IgD-negative memory B cell (primary cell): Measurements from ENCODE around the gene GATC. TPM values are rescaled to one million over a fixed set of nuclear protein-coding genes. Genes with fewer than 3 reads are reported as not detected.

Source experiments
- H3K27ac Mint-ChIP-seq, 3 donors: one replicate each; pipeline ENCODE4 v1.8.0; 2020 to 2022; ENCODE audit warnings: mild to moderate bottlenecking in 3 of 3, mixed read lengths in 3 of 3, moderate library complexity in 1 of 3
- H3K27me3 Mint-ChIP-seq: one replicate; pipeline ENCODE4 v1.8.0; 2021; ENCODE audit warnings: mixed read lengths
- H3K36me3 Mint-ChIP-seq: one replicate; pipeline ENCODE4 v1.8.0; 2020; ENCODE audit warnings: mild to moderate bottlenecking, mixed read lengths
- H3K4me1 Mint-ChIP-seq, 3 donors: one replicate each; pipeline ENCODE4 v1.8.0; 2020 to 2022; ENCODE audit warnings: mixed read lengths in 3 of 3, mild to moderate bottlenecking in 1 of 3
- H3K4me3 Mint-ChIP-seq, 4 donors: one replicate each; pipeline ENCODE4 v1.8.0; 2020 to 2022; ENCODE audit warnings: mild to moderate bottlenecking in 4 of 4, mixed read lengths in 4 of 4, moderate library complexity in 3 of 4
- H3K9me3 Mint-ChIP-seq, 3 donors: one replicate each; pipeline ENCODE4 v1.8.0; 2020 to 2021; ENCODE audit warnings: mixed read lengths in 3 of 3, mild to moderate bottlenecking in 1 of 3
- polyA plus RNA-seq: library from polyadenylated mRNA; unstranded; fragments of 300-500 nt; fragmentation: Illumina TruSeq; gene quantifications from one replicate; pipeline ENCODE4 v1.2.3, GENCODE V29; 2021

The GATC gene
- polyA plus RNA-seq, 1 donor from 2014 or later = 23.0 TPM

DNA sequence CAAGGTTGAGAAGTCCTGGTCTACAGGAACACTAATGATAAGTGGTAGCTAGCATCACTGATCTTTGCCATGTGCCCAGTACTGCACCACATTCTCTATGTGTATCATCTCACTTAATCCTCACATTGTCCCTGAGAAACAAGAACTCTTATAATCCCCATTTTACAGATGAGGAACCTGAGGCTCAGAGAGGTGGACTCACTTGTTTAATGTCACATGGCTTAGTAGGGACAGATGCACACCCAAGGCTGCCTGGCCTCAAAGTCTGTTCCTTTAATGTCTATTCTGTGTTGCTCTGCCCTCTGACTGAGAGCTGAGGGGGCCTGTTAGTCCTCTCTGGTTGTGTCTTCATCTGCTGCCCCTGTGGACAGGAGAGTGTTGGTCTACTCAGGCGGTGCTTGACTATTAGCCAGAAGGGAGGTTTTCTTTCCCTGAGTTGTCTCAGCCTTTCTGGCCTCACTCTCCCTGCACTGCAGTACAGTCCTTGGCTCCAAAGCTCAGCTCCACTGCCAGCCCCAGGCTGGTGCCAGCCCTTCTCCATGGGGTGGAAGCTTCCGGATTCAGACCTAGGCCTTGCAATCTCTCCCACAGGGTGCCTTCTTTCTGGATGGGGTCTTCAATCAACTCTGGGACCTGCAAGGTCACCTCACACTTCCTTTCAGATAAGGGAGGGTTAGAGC is 44.7 kb downstream of the GATC start:
- Mint-ChIP-seq H3K4me1 (peaks cover 8 to 11% (median 9%) of the 10 kb centered on the region in 3 donors), H3K36me3 (peaks cover 2% of the 10 kb centered on the region), H3K27ac (no peak overlapping the region), H3K9me3 (no peaks in the 10 kb centered on the region), H3K4me3 (no peak overlapping the region), H3K27me3 (no peaks in the 10 kb centered on the region)

DNA sequence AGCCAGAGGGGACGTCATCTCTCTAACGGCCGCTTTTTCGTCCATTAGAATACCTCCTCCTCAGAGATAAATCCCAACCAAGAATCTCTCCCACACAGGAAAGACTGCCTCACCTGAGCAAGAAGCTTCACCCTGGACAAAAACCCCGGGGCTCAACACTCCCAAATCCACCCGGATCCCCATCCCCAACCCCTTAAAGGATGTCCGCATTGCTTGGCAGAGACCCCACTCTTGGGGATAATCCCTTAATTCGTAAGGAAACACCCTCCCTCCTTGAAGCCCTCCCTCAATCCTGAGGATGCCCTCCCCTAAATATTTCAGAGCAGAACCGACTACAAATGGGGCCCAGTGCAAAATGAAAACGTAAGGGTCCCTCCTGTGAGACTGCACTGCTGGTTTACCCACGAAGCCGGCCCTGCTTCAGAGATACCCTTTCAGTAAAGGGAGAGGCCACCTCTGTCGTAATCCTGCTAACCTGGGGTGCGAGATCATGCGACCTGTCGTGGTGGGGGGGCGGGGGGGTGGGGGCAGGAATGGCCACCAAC is 49.0 kb downstream of the GATC start:
- no peaks in the 10 kb centered on the region for H3K9me3 Mint-ChIP-seq
- H3K27me3 Mint-ChIP-seq = no peaks in the 10 kb centered on the region
- peaks cover 4% of the 10 kb centered on the region for H3K36me3 Mint-ChIP-seq
- H3K27ac Mint-ChIP-seq = peak overlapping the region; percentile 81 to 95 (median 86)
- peak overlapping the region; percentile 91 to 99 (median 94) for H3K4me3 Mint-ChIP-seq
- H3K4me1 Mint-ChIP-seq = peaks cover 18 to 26% (median 22%) of the 10 kb centered on the region in 3 donors

DNA sequence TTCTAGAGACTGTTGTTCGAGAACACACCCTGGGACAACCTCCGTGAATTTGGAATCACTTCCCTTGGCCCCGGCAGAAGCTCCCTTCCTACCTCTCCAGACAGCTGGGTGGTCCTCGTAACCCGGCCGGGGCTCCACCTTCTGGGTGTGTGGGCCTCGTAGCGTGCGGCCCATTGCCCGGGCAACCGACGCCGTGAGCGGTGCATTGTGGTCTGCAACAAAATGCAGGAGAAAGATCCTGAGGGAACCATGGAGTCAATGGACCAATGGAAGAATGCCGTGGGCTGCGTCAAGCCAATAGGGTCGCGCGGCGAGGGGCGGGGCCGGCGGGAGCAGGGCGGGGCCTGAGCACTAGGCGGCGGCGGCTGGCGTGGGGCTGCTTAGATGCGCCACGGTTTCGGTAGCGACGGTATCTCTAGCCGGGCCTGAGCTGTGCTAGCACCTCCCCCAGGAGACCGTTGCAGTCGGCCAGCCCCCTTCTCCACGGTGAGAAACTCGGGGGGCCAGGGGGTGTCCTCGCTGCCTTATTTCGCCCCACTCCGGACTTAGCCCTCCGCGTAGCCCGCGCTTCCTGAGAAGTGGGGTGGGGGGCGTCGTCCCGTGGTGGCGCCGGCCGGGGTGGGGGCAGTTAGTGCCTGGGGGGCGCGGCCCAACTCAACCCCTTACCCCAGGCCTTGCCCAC is 49.6 kb downstream of the GATC start, which contains the start of gene DYNLL1:
DYNLL1 (plus strand) TSS at position 383 of the 682 bp plus-strand sequence. CDS start 309 bp downstream, outside the sequence.
- Mint-ChIP-seq H3K4me1 (peaks cover 18 to 26% (median 22%) of the 10 kb centered on the region in 3 donors), H3K4me3 (peak within 1 kb of the TSS; percentile 91 to 99 (median 94)), H3K27me3 (no peaks in the 10 kb centered on the region)

DNA sequence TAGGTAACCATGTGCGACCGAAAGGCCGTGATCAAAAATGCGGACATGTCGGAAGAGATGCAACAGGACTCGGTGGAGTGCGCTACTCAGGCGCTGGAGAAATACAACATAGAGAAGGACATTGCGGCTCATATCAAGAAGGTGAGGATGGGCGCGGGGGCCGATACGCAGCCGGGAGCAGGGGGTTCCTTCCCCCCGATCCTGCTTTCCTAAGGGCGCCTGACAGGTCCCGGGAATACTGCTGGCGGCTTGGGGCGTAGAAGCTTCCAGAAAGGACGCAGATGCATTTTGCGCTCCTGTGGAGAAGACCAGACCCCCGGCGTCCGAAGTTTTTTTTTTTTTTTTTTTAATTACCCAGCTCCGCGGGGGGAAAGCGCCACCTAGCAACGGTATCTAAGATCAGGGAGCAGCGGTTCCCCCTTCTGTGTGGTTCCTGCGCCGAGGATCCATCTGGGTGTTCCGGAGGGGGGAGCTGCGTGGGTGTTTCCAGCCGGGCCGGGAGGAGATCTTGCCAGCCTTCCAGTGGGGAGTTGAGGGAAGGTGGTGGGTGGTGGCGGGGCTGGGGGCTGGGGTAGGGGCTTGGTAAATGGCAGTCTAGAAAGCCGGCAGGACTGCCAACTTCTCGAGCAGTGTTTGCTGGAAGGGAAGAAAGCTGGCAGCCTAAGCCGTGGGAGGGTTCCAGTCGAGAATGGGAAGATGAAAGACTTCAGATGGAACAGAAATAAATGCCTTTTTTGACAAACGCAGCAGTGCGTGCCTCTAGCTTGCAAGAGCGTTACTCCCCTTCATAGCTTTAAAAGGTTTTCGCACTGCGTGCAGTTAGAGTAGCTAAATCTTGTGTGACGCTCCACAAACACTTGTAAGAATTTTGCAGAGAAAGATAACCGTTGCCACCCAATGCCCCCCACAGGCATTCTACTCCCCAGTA is 50.4 kb downstream of the GATC start:
- peaks cover 18 to 26% (median 22%) of the 10 kb centered on the region in 3 donors for H3K4me1 Mint-ChIP-seq
- peaks cover 4% of the 10 kb centered on the region for H3K36me3 Mint-ChIP-seq
- H3K27ac Mint-ChIP-seq = peak overlapping the region; percentile 86 to 95 (median 92)
- no peaks in the 10 kb centered on the region for H3K9me3 Mint-ChIP-seq
- H3K27me3 Mint-ChIP-seq = no peaks in the 10 kb centered on the region
- peak overlapping the region; percentile 91 to 99 (median 94) for H3K4me3 Mint-ChIP-seq

More for the DNA sequence above, 49.6 kb downstream of the GATC start, which contains the start of gene DYNLL1:
- Mint-ChIP-seq H3K27ac (peak within 1 kb of the TSS; percentile 86 to 95 (median 92)), H3K9me3 (no peaks in the 10 kb centered on the region), H3K36me3 (peaks cover 4% of the 10 kb centered on the region)

DNA sequence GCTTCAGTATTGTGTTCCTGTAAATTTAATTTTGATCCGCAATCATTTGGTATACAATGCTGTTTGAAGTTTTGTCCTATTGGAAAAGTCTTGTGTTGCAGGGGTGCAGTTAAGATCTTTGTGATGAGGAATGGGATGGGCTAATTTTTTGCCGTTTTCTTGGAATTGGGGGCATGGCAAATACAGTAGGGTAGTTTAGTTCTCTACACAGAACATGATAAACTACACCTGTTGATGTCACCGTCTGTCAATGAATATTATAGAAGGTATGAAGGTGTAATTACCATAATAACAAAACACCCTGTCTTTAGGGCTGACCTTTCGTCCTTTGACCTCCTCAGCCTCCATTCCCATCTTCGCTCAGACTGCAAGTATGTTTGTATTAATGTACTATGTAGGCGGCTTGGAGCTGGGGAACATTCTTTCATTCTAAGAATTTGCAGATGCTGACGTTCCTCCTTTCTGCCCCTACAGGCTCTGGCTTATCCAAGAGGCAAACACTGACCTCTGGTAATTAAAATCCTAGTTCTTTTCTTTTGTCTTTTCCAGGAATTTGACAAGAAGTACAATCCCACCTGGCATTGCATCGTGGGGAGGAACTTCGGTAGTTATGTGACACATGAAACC is 51.4 kb downstream of the GATC start:
- peaks cover 4% of the 10 kb centered on the region for H3K36me3 Mint-ChIP-seq
- H3K27me3 Mint-ChIP-seq = no peaks in the 10 kb centered on the region
- H3K4me3 Mint-ChIP-seq = peak overlapping the region; percentile 91 to 99 (median 94)
- H3K27ac Mint-ChIP-seq = peak overlapping the region; percentile 59 to 86 (median 64)
- H3K9me3 Mint-ChIP-seq = no peaks in the 10 kb centered on the region
- peaks cover 18 to 26% (median 22%) of the 10 kb centered on the region in 3 donors for H3K4me1 Mint-ChIP-seq

DNA sequence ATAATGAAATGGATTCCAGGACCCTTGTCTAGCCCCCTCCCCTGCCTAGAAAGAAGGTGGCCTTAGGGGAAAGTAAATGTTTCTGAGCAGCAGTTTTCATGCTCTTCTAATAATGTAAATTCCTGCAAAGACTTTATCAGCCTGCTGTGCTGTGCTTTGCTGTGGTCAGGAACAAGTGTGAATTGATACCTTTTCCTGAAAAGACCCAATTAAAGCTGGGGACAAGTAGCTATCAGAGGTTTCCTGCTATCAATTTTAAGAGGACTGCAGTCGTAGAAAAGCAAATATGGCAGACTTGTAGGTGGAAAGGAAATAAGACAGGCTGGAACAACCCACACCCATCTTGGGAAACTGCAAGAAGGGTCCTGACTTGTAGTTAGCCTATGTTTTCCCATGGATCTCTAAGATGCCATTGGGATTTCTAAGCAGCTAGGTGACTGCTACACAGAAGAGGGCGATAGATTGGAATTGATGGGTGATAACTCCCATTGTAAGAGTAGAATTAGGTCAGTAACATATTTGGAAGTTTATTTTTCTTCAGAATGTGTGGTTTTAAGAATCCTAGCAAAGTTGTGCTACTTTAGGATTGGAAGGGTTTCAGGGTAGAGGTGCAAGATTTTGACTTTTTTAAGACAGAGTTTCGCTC is 52.7 kb downstream of the GATC start:
- H3K27ac Mint-ChIP-seq = no peak overlapping the region
- peaks cover 4% of the 10 kb centered on the region for H3K36me3 Mint-ChIP-seq
- peaks cover 18 to 26% (median 22%) of the 10 kb centered on the region in 3 donors for H3K4me1 Mint-ChIP-seq
- H3K27me3 Mint-ChIP-seq = no peaks in the 10 kb centered on the region
- peak overlapping the region in 2 of 4 donors; percentile 37 to 95 for H3K4me3 Mint-ChIP-seq
- H3K9me3 Mint-ChIP-seq = no peaks in the 10 kb centered on the region

DNA sequence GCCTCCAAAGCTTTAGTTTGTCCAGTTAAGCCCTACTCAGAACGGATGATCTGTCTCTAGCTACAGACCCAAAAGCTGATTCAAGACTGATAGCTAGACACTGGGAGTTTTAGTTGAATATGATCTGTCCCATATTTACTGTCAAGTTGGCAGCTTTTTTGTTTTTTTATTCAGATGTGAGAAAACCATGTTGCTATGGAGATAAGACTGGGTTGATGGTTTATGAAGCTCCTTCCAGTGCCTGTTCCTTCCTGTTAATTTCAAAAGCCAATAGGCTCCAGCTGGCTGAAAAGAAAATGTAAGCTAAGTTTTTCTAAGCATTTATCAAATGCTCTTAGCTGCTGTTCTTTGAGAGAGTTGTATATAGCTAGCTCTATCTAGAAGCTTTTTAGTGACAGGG is 54.3 kb downstream of the GATC start:
- H3K36me3 Mint-ChIP-seq = peaks cover 4% of the 10 kb centered on the region
- H3K27ac Mint-ChIP-seq = no peak overlapping the region
- no peaks in the 10 kb centered on the region for H3K9me3 Mint-ChIP-seq
- no peaks in the 10 kb centered on the region for H3K27me3 Mint-ChIP-seq
- peak overlapping the region in 1 of 4 donors; percentile 57 for H3K4me3 Mint-ChIP-seq
- H3K4me1 Mint-ChIP-seq = peaks cover 13 to 21% (median 20%) of the 10 kb centered on the region in 3 donors

DNA sequence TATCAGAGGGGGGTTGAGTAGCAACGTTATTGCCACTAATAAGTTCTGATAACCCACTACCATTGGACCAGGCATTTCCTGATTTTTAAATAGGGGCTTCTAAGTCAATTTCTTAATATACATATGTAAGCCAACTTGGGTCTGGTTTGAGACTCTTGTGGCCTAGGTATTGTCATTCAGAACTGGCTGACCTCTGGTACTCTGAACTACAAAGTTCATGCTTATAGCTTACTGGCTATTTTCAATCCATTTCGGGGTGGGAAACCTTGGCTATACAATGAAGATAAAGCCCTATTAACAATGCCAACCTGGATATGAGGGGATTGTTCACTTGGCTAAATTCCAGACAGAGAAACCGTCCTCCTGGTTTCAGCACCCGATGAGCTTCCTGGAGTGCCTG is 58.3 kb downstream of the GATC start:
- H3K9me3 Mint-ChIP-seq = no peaks in the 10 kb centered on the region
- no peaks in the 10 kb centered on the region for H3K4me1 Mint-ChIP-seq
- peak overlapping the region in 1 of 3 donors; percentile 50 for H3K27ac Mint-ChIP-seq
- no peak overlapping the region for H3K4me3 Mint-ChIP-seq
- H3K36me3 Mint-ChIP-seq = peaks cover 7% of the 10 kb centered on the region
- H3K27me3 Mint-ChIP-seq = no peaks in the 10 kb centered on the region

DNA sequence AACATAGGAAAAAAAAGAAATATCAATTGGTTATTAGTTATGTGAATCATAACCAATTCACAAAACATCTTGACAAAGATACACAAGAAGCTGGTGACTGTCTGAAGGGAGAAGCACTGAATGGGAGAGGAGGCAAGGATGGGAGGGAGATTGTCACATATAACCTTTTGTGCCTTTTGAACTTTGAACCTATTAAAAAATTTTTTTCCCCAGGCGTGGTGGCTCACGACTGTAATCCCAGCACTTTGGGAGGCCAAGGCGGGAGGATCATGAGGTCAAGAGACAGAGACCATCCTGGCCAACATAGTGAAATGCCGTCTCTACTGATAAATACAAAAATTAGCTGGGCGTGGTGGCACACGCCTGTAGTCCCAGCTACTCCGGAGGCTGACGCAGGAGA is 62.3 kb downstream of the GATC start:
- Mint-ChIP-seq H3K27me3 (no peaks in the 10 kb centered on the region), H3K4me1 (no peaks in the 10 kb centered on the region), H3K9me3 (no peaks in the 10 kb centered on the region), H3K36me3 (peaks cover 7% of the 10 kb centered on the region), H3K4me3 (no peak overlapping the region), H3K27ac (no peak overlapping the region)

Other genes starting within 250 kb of the GATC start
- 2,020 TPM for gene RPLP0, start 245.3 kb upstream of the GATC start, polyA plus RNA-seq
- gene PXN, start 180.7 kb upstream of the GATC start, polyA plus RNA-seq = 6.3 TPM
- not detected for gene RNU4-2, start 154.5 kb upstream of the GATC start, polyA plus RNA-seq
- not detected for gene RNU4-1, start 153.2 kb upstream of the GATC start, polyA plus RNA-seq
- 0.74 TPM for gene SIRT4, start 144.1 kb upstream of the GATC start, polyA plus RNA-seq
- gene PLA2G1B, start 118.7 kb upstream of the GATC start, polyA plus RNA-seq = not detected
- gene MSI1, start 77.3 kb upstream of the GATC start, polyA plus RNA-seq = not detected
- 830 TPM for gene COX6A1, start 8.3 kb upstream of the GATC start, polyA plus RNA-seq
- gene TRIAP1, start 60 bp upstream of the GATC start, polyA plus RNA-seq = 53.0 TPM
- gene SRSF9, start 23.3 kb downstream of the GATC start, polyA plus RNA-seq = 204 TPM
- 442 TPM for gene DYNLL1, start 49.7 kb downstream of the GATC start, polyA plus RNA-seq
- gene COQ5, start 82.7 kb downstream of the GATC start, polyA plus RNA-seq = 29.1 TPM
- 111 TPM for gene RNF10, start 87.9 kb downstream of the GATC start, polyA plus RNA-seq
- gene POP5, start 135.0 kb downstream of the GATC start, polyA plus RNA-seq = 74.2 TPM
- gene CABP1, start 194.2 kb downstream of the GATC start, polyA plus RNA-seq = not detected
- gene MLEC, start 240.7 kb downstream of the GATC start, polyA plus RNA-seq = 64.3 TPM